Measurements from ENCODE around the gene PPIF. TPM values are rescaled to one million over a fixed set of nuclear protein-coding genes. Genes with fewer than 3 reads are reported as not detected.
"Not testable (repeated sequence)": the region's sequence is repeated elsewhere in the genome, so short reads cannot be mapped to it uniquely, and the experiment has no call there.

Gene PPIF
- polyA plus RNA-seq, 3 donors from 2014 or later: 9.6 to 15.1 (median 13.1) TPM

DNA sequence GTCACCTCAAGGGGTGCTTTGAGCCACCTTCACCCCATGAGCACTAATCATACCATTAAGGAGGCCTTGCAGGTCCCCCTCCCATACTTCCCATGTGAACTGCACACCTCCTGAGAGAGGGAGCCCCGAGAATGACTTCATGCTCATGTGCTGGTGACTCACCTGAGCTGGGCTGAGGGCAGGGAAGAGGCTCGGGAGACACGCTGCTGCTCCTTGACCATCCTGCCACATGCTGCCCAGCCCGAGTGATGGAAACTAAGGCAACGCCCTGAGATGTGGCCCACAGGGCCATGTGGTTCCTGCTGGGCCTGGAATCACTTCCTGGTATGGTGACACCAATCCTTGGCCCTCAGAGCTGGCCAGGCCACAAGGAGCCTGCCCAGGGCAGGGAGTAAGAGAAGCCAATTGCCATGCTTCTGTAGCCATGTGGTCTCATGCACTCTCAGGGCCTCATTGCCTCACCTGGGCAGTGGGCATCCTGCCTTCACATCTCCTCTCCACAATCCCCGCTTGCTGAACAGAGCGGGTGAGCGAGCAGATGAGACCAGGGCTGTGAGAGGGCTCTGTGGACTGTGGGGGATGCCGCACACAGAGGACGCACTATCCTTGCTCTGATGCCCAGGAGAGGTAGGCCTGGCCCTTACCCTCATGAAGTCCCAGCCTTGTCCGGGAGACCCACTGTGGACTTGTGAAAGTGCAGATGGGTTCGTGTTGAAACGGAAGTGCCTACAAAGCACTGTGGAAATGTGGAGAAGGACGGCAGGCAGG lies 18.3 kb upstream of the PPIF start:
- Mint-ChIP-seq H3K4me1 (peaks cover 6 to 9% of the 10 kb centered on the region in 2 donors), H3K27ac (no peak overlapping the region)
- DNase-seq: no peak

DNA sequence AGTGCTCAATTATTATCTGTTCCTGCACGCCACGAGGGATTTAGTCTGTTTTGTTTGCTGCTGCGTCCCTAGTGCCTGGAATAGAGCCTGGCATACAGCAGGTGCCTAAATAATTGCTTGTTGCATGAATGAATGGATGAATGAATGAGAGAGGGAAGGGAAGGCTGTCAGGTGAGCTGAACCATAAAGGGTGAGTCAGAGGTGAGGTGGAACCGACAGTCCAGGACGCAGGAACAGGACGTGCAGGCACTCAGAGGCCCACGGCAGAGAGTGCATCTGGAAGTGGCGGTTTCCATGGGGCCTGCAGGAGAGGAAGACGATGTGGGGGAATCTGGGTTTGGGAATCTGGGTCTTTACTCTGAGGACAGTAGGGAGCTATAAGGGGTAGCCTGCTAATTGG lies 17.7 kb upstream of the PPIF start:
- peaks cover 0 to 3% (median 2%) of the 10 kb centered on the region in 3 donors for H3K27me3 Mint-ChIP-seq (ENCODE audit: low read depth in 3 of 3)
- H3K4me1 Mint-ChIP-seq: peaks cover 0 to 3% of the 10 kb centered on the region in 2 donors
- no peaks in the 10 kb centered on the region for H3K36me3 Mint-ChIP-seq
- no peak overlapping the region for H3K4me3 Mint-ChIP-seq
- H3K27ac Mint-ChIP-seq: no peak overlapping the region
- no peak for DNase-seq
- H3K9me3 Mint-ChIP-seq: no peaks in the 10 kb centered on the region

More for the DNA sequence above, 18.3 kb upstream of the PPIF start:
- H3K36me3 Mint-ChIP-seq: no peaks in the 10 kb centered on the region
- H3K9me3 Mint-ChIP-seq: no peaks in the 10 kb centered on the region
- H3K27me3 Mint-ChIP-seq (ENCODE audit: low read depth in 3 of 3): peaks cover 0 to 2% (median 2%) of the 10 kb centered on the region in 3 donors
- no peak overlapping the region for H3K4me3 Mint-ChIP-seq

GRCh38 chr10:79331226-79331625 lies 16.0 kb upstream of the PPIF start:
- H3K36me3 Mint-ChIP-seq: no peaks in the 10 kb centered on the region
- no peak overlapping the region for H3K27ac Mint-ChIP-seq
- no peak for DNase-seq
- no peak overlapping the region for H3K4me3 Mint-ChIP-seq
- H3K4me1 Mint-ChIP-seq: no peaks in the 10 kb centered on the region
- peaks cover 0 to 3% (median 2%) of the 10 kb centered on the region in 3 donors for H3K27me3 Mint-ChIP-seq (ENCODE audit: low read depth in 3 of 3)
- no peaks in the 10 kb centered on the region for H3K9me3 Mint-ChIP-seq

DNA sequence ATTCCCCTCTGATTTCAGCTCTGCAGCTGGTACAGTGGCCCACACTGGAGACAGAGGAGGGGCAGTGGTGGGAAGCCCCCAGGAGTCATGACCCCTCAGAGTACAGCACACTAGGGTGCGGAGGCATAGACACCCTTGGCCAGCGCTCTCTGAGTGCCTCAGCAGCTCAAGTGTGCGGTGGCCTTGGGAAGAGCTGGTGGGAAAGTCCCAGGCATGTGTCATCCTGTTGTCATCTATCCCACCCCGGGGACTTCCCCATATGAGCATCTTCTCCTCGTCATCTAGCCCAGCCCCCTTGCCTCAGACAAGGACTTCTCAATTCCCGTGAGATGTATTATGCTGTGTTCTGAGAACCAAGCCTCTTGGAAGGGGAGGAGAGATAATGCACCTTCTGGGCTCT lies 15.6 kb upstream of the PPIF start:
- Mint-ChIP-seq H3K4me3 (no peak overlapping the region), H3K27me3 (ENCODE audit: low read depth in 3 of 3) (peaks cover 0 to 3% (median 2%) of the 10 kb centered on the region in 3 donors), H3K27ac (peak overlapping the region in 2 of 6 donors; percentile 13 to 62), H3K9me3 (no peaks in the 10 kb centered on the region), H3K36me3 (no peaks in the 10 kb centered on the region), H3K4me1 (no peaks in the 10 kb centered on the region)
- DNase-seq: peak in 2 of 3 donors; percentile 31 to 34

- not testable (repeated sequence) for H3K27ac Mint-ChIP-seq; H3K36me3 Mint-ChIP-seq; H3K4me3 Mint-ChIP-seq; H3K9me3 Mint-ChIP-seq; H3K4me1 Mint-ChIP-seq; H3K27me3 Mint-ChIP-seq (ENCODE audit: low read depth in 3 of 3); DNase-seq
Measured at GRCh38 chr10:79332610-79333315, 14.5 kb upstream of the PPIF start.

- H3K27ac Mint-ChIP-seq: no peak overlapping the region
- H3K9me3 Mint-ChIP-seq: no peaks in the 10 kb centered on the region
- peaks cover 0 to 2% (median 1%) of the 10 kb centered on the region in 3 donors for H3K27me3 Mint-ChIP-seq (ENCODE audit: low read depth in 3 of 3)
- no peak overlapping the region for H3K4me3 Mint-ChIP-seq
- no peaks in the 10 kb centered on the region for H3K36me3 Mint-ChIP-seq
- no peaks in the 10 kb centered on the region for H3K4me1 Mint-ChIP-seq
- DNase-seq: no peak
Measured at GRCh38 chr10:79333513-79333912, 13.8 kb upstream of the PPIF start.

GRCh38 chr10:79334573-79334972 lies 12.7 kb upstream of the PPIF start:
- Mint-ChIP-seq H3K27me3 (ENCODE audit: low read depth in 3 of 3) (peaks cover 0 to 3% (median 2%) of the 10 kb centered on the region in 3 donors), H3K36me3 (no peaks in the 10 kb centered on the region), H3K4me1 (no peaks in the 10 kb centered on the region), H3K27ac (peak overlapping the region in 2 of 6 donors; percentile 0 to 10), H3K4me3 (no peak overlapping the region), H3K9me3 (no peaks in the 10 kb centered on the region)
- no peak for DNase-seq

GRCh38 chr10:79335094-79335469 lies 12.2 kb upstream of the PPIF start:
- no peaks in the 10 kb centered on the region for H3K4me1 Mint-ChIP-seq
- no peak for DNase-seq
- no peak overlapping the region for H3K4me3 Mint-ChIP-seq
- no peaks in the 10 kb centered on the region for H3K9me3 Mint-ChIP-seq
- H3K27ac Mint-ChIP-seq: no peak overlapping the region
- peaks cover 0 to 3% (median 2%) of the 10 kb centered on the region in 3 donors for H3K27me3 Mint-ChIP-seq (ENCODE audit: low read depth in 3 of 3)
- H3K36me3 Mint-ChIP-seq: no peaks in the 10 kb centered on the region

DNA sequence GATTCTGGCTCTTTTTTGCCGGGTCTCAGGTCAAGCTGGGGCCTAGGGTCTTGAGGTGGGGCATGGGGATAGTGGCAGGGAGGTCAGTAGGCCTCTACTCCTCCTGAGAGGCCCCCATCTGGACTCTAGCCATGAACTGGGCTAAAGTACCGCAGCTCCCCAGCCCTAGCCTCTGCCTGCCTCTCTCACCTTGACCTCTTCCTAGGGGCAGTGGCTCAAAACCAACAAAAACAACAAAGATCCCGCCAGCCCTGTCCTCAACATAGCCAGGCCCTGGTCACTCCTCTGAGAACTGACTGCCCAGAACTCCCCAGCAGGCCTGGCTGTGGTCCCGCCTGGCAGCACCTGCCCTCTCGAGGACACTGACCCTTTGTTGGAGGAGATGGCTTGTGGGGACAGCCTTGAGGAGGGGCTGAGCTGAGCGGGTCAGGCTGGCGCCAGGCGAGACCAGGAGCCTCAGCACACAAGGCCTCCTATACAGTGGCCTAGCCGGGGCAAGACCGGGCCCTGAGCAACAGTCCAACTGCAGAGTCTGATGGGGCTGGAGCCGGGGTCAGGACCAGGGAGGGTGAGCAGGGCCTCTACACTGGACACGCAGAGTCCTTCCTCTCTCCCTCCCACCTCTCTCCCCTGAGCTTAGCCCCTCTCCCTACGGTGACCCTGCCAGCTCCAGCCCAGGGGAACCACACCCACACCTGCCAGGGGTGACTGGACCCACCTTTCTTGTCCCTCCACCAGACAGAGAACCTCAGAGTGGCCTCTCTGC lies 11.6 kb upstream of the PPIF start:
- H3K27me3 Mint-ChIP-seq (ENCODE audit: low read depth in 3 of 3): peaks cover 0 to 3% (median 2%) of the 10 kb centered on the region in 3 donors

DNA sequence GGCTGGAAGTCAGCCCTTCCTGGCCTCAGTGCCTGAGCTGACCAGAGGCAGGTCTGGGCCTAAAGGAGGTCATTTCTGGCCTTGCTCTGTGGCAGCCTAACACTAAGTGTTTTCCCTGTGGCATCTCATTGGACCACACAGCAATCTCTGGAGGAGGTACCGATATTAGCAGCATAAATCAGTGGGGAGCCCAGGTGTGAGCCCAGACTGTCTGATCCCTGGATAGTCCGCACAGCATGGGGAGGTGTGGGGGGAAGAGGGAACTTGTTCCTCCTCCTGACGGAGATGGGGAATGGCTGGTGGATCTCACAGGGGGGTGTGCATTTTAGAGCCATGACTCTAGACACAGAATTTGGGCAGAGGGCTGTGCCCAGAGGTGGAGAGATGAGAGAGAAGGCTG lies 11.0 kb upstream of the PPIF start:
- no peak overlapping the region for H3K27ac Mint-ChIP-seq
- no peaks in the 10 kb centered on the region for H3K9me3 Mint-ChIP-seq
- H3K36me3 Mint-ChIP-seq: no peaks in the 10 kb centered on the region
- H3K27me3 Mint-ChIP-seq (ENCODE audit: low read depth in 3 of 3): peaks cover 0 to 3% (median 0%) of the 10 kb centered on the region in 3 donors
- DNase-seq: no peak
- no peaks in the 10 kb centered on the region for H3K4me1 Mint-ChIP-seq
- no peak overlapping the region for H3K4me3 Mint-ChIP-seq

More for the DNA sequence above, 11.6 kb upstream of the PPIF start:
- H3K4me1 Mint-ChIP-seq: no peaks in the 10 kb centered on the region
- no peak overlapping the region for H3K4me3 Mint-ChIP-seq
- DNase-seq: no peak
- no peak overlapping the region for H3K27ac Mint-ChIP-seq
- H3K9me3 Mint-ChIP-seq: no peaks in the 10 kb centered on the region
- no peaks in the 10 kb centered on the region for H3K36me3 Mint-ChIP-seq

GRCh38 chr10:79336739-79337138 lies 10.5 kb upstream of the PPIF start:
- H3K4me1 Mint-ChIP-seq: peaks cover 0 to under 1% of the 10 kb centered on the region in 2 donors
- no peak for DNase-seq
- no peaks in the 10 kb centered on the region for H3K36me3 Mint-ChIP-seq
- H3K4me3 Mint-ChIP-seq: no peak overlapping the region
- peaks cover 0 to 3% (median 0%) of the 10 kb centered on the region in 3 donors for H3K27me3 Mint-ChIP-seq (ENCODE audit: low read depth in 3 of 3)
- H3K9me3 Mint-ChIP-seq: no peaks in the 10 kb centered on the region
- no peak overlapping the region for H3K27ac Mint-ChIP-seq

DNA sequence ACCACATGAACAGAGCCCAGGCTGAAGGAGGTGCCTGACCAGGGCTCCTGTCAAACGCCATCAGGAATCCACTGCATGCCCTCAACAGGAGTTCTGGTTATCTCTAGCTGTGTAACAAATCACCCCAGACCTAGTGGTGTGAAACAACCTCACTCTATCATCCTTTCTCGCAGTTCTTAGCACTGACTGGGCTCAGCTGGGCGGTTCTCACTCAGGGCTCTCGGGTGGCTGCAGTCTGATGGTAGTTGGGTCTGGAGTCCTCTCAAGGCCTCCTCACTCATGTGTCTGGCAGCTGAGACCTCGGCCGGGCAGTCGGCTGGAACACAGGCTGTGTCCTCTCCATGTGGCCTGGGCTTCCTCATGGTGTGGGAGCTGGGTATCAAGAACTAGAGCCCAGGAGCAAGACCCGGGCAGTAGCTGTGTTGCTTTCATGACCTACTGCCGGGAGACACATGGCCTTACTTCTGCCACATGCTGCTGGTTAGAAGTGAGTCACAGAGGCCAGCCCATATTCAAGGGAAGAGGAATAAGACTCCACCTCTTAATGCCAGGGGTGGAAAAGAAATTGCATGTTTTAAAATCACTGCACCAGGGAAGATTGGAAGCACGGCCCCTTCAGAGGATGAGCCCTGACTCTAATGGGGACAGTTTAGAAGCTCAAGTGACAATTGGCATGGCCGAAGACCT lies 9.3 kb upstream of the PPIF start:
- H3K36me3 Mint-ChIP-seq; H3K27ac Mint-ChIP-seq; H3K4me3 Mint-ChIP-seq; DNase-seq; H3K4me1 Mint-ChIP-seq; H3K9me3 Mint-ChIP-seq; H3K27me3 Mint-ChIP-seq (ENCODE audit: low read depth in 3 of 3): not testable (repeated sequence)

- DNase-seq: no peak
- H3K27me3 Mint-ChIP-seq (ENCODE audit: low read depth in 3 of 3): peaks cover 0 to 2% (median 0%) of the 10 kb centered on the region in 3 donors
- H3K4me3 Mint-ChIP-seq: no peak overlapping the region
- H3K27ac Mint-ChIP-seq: no peak overlapping the region
- peaks cover 11 to 12% of the 10 kb centered on the region in 2 donors for H3K4me1 Mint-ChIP-seq
- no peaks in the 10 kb centered on the region for H3K36me3 Mint-ChIP-seq
- no peaks in the 10 kb centered on the region for H3K9me3 Mint-ChIP-seq
Measured at GRCh38 chr10:79339266-79339665, 8.0 kb upstream of the PPIF start.
